Measurements from ENCODE around the gene CDC42EP3.

DNA sequence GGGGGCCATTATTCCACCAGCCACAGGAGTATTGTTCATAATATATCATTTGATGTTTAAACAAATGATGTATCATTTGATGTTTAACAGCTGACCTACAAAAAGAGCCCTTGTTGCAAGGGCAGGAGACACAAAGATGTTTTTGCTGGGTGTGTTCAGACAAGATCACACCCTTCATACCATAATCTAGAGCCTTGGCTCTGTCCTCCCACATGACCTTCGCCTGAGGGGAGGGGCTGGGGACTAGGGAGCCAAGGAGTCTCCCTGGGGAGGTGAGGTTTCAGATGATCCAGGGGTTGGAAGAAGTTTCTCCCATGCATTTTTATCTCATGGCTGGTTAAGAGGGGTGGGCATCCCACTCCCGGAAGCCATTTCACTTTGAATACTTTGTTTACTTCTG is 33.5 kb downstream of the CDC42EP3 start:
- TF ChIP-seq, protein P1, sequence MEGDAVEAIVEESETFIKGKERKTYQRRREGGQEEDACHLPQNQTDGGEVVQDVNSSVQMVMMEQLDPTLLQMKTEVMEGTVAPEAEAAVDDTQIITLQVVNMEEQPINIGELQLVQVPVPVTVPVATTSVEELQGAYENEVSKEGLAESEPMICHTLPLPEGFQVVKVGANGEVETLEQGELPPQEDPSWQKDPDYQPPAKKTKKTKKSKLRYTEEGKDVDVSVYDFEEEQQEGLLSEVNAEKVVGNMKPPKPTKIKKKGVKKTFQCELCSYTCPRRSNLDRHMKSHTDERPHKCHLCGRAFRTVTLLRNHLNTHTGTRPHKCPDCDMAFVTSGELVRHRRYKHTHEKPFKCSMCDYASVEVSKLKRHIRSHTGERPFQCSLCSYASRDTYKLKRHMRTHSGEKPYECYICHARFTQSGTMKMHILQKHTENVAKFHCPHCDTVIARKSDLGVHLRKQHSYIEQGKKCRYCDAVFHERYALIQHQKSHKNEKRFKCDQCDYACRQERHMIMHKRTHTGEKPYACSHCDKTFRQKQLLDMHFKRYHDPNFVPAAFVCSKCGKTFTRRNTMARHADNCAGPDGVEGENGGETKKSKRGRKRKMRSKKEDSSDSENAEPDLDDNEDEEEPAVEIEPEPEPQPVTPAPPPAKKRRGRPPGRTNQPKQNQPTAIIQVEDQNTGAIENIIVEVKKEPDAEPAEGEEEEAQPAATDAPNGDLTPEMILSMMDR (IDR thresholded peaks at IDR 0.05; ENCODE audit: poor library complexity, severe bottlenecking) = no peak
- TF ChIP-seq EZH2 (IDR thresholded peaks at IDR 0.05; ENCODE audit: borderline replicate concordance, insufficient read depth, low read length, poor library complexity, severe bottlenecking) (no peak), RAD21 (conservative IDR thresholded peaks at IDR 0.05) (no peak), TAF1 (IDR thresholded peaks at IDR 0.05; ENCODE audit: low read depth) (no peak)
- TF ChIP-seq, protein P2, sequence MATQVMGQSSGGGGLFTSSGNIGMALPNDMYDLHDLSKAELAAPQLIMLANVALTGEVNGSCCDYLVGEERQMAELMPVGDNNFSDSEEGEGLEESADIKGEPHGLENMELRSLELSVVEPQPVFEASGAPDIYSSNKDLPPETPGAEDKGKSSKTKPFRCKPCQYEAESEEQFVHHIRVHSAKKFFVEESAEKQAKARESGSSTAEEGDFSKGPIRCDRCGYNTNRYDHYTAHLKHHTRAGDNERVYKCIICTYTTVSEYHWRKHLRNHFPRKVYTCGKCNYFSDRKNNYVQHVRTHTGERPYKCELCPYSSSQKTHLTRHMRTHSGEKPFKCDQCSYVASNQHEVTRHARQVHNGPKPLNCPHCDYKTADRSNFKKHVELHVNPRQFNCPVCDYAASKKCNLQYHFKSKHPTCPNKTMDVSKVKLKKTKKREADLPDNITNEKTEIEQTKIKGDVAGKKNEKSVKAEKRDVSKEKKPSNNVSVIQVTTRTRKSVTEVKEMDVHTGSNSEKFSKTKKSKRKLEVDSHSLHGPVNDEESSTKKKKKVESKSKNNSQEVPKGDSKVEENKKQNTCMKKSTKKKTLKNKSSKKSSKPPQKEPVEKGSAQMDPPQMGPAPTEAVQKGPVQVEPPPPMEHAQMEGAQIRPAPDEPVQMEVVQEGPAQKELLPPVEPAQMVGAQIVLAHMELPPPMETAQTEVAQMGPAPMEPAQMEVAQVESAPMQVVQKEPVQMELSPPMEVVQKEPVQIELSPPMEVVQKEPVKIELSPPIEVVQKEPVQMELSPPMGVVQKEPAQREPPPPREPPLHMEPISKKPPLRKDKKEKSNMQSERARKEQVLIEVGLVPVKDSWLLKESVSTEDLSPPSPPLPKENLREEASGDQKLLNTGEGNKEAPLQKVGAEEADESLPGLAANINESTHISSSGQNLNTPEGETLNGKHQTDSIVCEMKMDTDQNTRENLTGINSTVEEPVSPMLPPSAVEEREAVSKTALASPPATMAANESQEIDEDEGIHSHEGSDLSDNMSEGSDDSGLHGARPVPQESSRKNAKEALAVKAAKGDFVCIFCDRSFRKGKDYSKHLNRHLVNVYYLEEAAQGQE (IDR thresholded peaks at IDR 0.05; ENCODE audit: borderline replicate concordance) = no peak

All from neural cell (in vitro differentiated cells).